Vagina (tissue), 2 donors: Measurements from ENCODE around the gene ATP2C2.

ENCODE experiments used
- POLR2AphosphoS5 ChIP-seq, 2 donors: sonication (generic); formaldehyde crosslinking; IDR thresholded peaks; one replicate each; pipeline ENCODE4 v1.9.0; 2017; ENCODE audit warnings: antibody characterized with exemption in 2 of 2, mild to moderate bottlenecking in 2 of 2, low read depth in 1 of 2; ENCODE audit not compliant: insufficient read depth in 1 of 2
- TF ChIP-seq, protein P1 (sequence below), 3 experiments: fragments of 450-650 bp in 2 of 3; fragments of 200-600 bp in 1 of 3; sonication (generic) in 1 of 3; IDR thresholded peaks; one replicate each; pipeline ENCODE4 v1.5.1; 2017 to 2019; ENCODE audit warnings: antibody characterized with exemption in 3 of 3, mild to moderate bottlenecking in 2 of 3, moderate library complexity in 2 of 3

DNA sequence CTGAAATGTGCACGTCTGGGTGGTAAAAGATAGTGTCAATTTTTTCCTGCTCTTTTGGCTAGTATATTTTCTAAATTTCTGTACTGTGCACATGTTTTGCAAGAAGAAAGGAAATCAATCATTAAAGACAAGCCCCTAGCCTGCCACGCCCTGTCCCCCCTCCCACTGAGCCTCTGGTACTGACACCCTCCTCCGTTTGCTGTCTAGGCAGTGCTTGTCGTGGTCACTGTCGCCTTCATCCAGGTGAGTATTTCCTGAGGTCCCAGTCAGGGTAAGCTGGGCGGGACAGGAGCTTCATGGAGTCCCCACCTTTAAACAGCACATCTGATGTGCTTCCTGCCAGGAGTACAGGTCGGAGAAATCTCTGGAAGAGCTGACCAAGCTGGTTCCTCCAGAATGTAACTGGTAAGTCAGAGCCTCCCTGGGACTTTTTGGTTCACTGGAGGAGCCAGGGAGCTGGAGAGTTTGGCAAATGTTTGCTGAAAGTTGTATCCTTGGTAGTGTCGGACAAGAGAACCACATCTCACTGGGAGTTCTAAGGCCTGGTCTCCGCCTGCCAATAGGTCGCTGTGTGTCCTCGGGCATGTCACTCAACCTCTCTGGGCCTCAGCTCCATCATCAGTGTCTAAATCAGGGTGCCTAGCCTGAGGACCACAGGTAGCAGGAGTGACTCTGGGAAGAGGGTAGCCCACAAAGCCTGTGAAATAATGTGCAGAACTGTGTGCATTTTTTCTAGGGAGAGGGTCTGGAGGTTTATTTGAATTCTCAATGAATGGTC is 42.2 kb downstream of the ATP2C2 start:
- TF ChIP-seq, protein P1, sequence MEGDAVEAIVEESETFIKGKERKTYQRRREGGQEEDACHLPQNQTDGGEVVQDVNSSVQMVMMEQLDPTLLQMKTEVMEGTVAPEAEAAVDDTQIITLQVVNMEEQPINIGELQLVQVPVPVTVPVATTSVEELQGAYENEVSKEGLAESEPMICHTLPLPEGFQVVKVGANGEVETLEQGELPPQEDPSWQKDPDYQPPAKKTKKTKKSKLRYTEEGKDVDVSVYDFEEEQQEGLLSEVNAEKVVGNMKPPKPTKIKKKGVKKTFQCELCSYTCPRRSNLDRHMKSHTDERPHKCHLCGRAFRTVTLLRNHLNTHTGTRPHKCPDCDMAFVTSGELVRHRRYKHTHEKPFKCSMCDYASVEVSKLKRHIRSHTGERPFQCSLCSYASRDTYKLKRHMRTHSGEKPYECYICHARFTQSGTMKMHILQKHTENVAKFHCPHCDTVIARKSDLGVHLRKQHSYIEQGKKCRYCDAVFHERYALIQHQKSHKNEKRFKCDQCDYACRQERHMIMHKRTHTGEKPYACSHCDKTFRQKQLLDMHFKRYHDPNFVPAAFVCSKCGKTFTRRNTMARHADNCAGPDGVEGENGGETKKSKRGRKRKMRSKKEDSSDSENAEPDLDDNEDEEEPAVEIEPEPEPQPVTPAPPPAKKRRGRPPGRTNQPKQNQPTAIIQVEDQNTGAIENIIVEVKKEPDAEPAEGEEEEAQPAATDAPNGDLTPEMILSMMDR (IDR thresholded peaks at IDR 0.05) = no peak
- no peak for TF ChIP-seq POLR2AphosphoS5 (IDR thresholded peaks at IDR 0.05; ENCODE audit: insufficient read depth in 1 of 2, low read depth in 1 of 2)
